Esophagus squamous epithelium (tissue), 4 donors: ENCODE results near the gene HMGN4.

ENCODE experiments used
- POLR2A ChIP-seq, 4 donors: fragments of 450-650 bp; IDR thresholded peaks; one replicate each; pipeline ENCODE4 v1.6.1; 2017; ENCODE audit warnings: antibody characterized with exemption in 4 of 4, mild to moderate bottlenecking in 4 of 4, moderate library complexity in 3 of 4
- TF ChIP-seq, protein P1 (sequence below), 6 experiments: fragments of 450-650 bp in 4 of 6; fragments of 200-600 bp in 2 of 6; sonication (generic) in 2 of 6; IDR thresholded peaks; one replicate each; pipeline ENCODE4 v1.5.1; 2016 to 2019; ENCODE audit warnings: antibody characterized with exemption in 6 of 6, mild to moderate bottlenecking in 4 of 6, moderate library complexity in 4 of 6

- TF ChIP-seq, protein P1, sequence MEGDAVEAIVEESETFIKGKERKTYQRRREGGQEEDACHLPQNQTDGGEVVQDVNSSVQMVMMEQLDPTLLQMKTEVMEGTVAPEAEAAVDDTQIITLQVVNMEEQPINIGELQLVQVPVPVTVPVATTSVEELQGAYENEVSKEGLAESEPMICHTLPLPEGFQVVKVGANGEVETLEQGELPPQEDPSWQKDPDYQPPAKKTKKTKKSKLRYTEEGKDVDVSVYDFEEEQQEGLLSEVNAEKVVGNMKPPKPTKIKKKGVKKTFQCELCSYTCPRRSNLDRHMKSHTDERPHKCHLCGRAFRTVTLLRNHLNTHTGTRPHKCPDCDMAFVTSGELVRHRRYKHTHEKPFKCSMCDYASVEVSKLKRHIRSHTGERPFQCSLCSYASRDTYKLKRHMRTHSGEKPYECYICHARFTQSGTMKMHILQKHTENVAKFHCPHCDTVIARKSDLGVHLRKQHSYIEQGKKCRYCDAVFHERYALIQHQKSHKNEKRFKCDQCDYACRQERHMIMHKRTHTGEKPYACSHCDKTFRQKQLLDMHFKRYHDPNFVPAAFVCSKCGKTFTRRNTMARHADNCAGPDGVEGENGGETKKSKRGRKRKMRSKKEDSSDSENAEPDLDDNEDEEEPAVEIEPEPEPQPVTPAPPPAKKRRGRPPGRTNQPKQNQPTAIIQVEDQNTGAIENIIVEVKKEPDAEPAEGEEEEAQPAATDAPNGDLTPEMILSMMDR (IDR thresholded peaks at IDR 0.05): no peak
- no peak for TF ChIP-seq POLR2A (IDR thresholded peaks at IDR 0.05)
Measured at GRCh38 chr6:26570027-26570809, 32.1 kb downstream of the HMGN4 start.
